HG02852 (cell line): ENCODE data around the gene AXDND1.

Source experiments
- ATAC-seq: cut with Tn5 transposase; IDR thresholded peaks from one replicate; pipeline ENCODE4 v1.9.1; 2021; ENCODE audit warnings: mild to moderate bottlenecking, moderate library complexity; ENCODE audit not compliant: unreplicated experiment

The AXDND1 gene

GRCh38 chr1:179554427-179554826 lies 188.7 kb downstream of the AXDND1 start:
- no peak for ATAC-seq

GRCh38 chr1:179558078-179558477 lies 192.3 kb downstream of the AXDND1 start:
- ATAC-seq: no peak

- ATAC-seq: no peak
Observed at GRCh38 chr1:179575497-179576314, 209.9 kb downstream of the AXDND1 start, which contains the start of gene NPHS2. TSS of gene NPHS2 (minus strand) at chr1:179575948. CDS start at chr1:179575864, 84 bp downstream.

- ATAC-seq: no peak
Observed at GRCh38 chr1:179576509-179576908, 210.7 kb downstream of the AXDND1 start.

GRCh38 chr1:179583771-179584320 lies 218.1 kb downstream of the AXDND1 start:
- ATAC-seq: no peak

GRCh38 chr1:179586107-179586823 lies 220.5 kb downstream of the AXDND1 start:
- ATAC-seq: no peak

- ATAC-seq: no peak
Observed at GRCh38 chr1:179587336-179587735, 221.6 kb downstream of the AXDND1 start.

GRCh38 chr1:179588425-179589024 lies 222.8 kb downstream of the AXDND1 start:
- no peak for ATAC-seq

- no peak for ATAC-seq
Observed at GRCh38 chr1:179589509-179589908, 223.7 kb downstream of the AXDND1 start.

GRCh38 chr1:179590671-179591070 lies 224.9 kb downstream of the AXDND1 start:
- ATAC-seq: no peak

GRCh38 chr1:179591253-179591591 lies 225.5 kb downstream of the AXDND1 start:
- no peak for ATAC-seq

- ATAC-seq: no peak
Observed at GRCh38 chr1:179591592-179592580, 226.1 kb downstream of the AXDND1 start, which contains the start of gene TDRD5. TSS of gene TDRD5 (plus strand) at chr1:179591832. CDS start at chr1:179592616, 784 bp downstream.

- no peak for ATAC-seq
Observed at GRCh38 chr1:179598631-179599030, 232.9 kb downstream of the AXDND1 start.

- no peak for ATAC-seq
Observed at GRCh38 chr1:179599623-179600249, 234.0 kb downstream of the AXDND1 start.

GRCh38 chr1:179601093-179601492 lies 235.3 kb downstream of the AXDND1 start:
- ATAC-seq: no peak
